ENCODE results near the gene OPTC. TPM values are rescaled to one million over a fixed set of nuclear protein-coding genes. Genes with fewer than 3 reads are reported as not detected.
"Not testable (repeated sequence)": the region's sequence is repeated elsewhere in the genome, so short reads cannot be mapped to it uniquely, and the experiment has no call there.

OPTC gene
- total RNA-seq, 4 donors from 2014 or later = not detected

GRCh38 chr1:203516184-203516583 is 22.2 kb downstream of the OPTC start:
- DNase-seq (ENCODE audit: low spot score) = no peak
- no peak for ATAC-seq (ENCODE audit: low FRiP score)
- TF ChIP-seq CTCF (IDR thresholded peaks at IDR 0.05) = no peak

GRCh38 chr1:203516906-203517305 is 23.0 kb downstream of the OPTC start:
- no peak for ATAC-seq (ENCODE audit: low FRiP score)
- no peak for DNase-seq (ENCODE audit: low spot score)
- no peak for TF ChIP-seq CTCF (IDR thresholded peaks at IDR 0.05)

GRCh38 chr1:203517426-203518110 is 23.6 kb downstream of the OPTC start:
- no peak for TF ChIP-seq CTCF (IDR thresholded peaks at IDR 0.05)
- ATAC-seq (ENCODE audit: low FRiP score) = no peak
- DNase-seq (ENCODE audit: low spot score) = no peak

GRCh38 chr1:203518139-203518538 is 24.2 kb downstream of the OPTC start:
- ATAC-seq (ENCODE audit: low FRiP score); DNase-seq (ENCODE audit: low spot score): not testable (repeated sequence)

- ATAC-seq (ENCODE audit: low FRiP score) (no peak), DNase-seq (ENCODE audit: low spot score) (no peak)
- no peak for TF ChIP-seq CTCF (IDR thresholded peaks at IDR 0.05)
Measured at GRCh38 chr1:203518541-203518940, 24.6 kb downstream of the OPTC start.

- TF ChIP-seq CTCF (IDR thresholded peaks at IDR 0.05) = no peak
- DNase-seq (ENCODE audit: low spot score) = no peak
- no peak for ATAC-seq (ENCODE audit: low FRiP score)
Measured at GRCh38 chr1:203519053-203519840, 25.3 kb downstream of the OPTC start.

- TF ChIP-seq CTCF (IDR thresholded peaks at IDR 0.05) = no peak
- ATAC-seq (ENCODE audit: low FRiP score) (no peak), DNase-seq (ENCODE audit: low spot score) (no peak)
Measured at GRCh38 chr1:203519896-203520295, 25.9 kb downstream of the OPTC start.

Data from omental fat pad (tissue), 4 donors.